ENCODE results near the gene TACC3.

TACC3 gene

GRCh38 chr4:1784395-1784788 lies 63.1 kb downstream of the TACC3 start:
- no peak for DNase-seq (ENCODE audit: low read depth)
- no peak overlapping the region for H3K4me3 ChIP-seq (ENCODE audit: control insufficient read depth, low read depth, low read length)
- TF ChIP-seq, protein P1, sequence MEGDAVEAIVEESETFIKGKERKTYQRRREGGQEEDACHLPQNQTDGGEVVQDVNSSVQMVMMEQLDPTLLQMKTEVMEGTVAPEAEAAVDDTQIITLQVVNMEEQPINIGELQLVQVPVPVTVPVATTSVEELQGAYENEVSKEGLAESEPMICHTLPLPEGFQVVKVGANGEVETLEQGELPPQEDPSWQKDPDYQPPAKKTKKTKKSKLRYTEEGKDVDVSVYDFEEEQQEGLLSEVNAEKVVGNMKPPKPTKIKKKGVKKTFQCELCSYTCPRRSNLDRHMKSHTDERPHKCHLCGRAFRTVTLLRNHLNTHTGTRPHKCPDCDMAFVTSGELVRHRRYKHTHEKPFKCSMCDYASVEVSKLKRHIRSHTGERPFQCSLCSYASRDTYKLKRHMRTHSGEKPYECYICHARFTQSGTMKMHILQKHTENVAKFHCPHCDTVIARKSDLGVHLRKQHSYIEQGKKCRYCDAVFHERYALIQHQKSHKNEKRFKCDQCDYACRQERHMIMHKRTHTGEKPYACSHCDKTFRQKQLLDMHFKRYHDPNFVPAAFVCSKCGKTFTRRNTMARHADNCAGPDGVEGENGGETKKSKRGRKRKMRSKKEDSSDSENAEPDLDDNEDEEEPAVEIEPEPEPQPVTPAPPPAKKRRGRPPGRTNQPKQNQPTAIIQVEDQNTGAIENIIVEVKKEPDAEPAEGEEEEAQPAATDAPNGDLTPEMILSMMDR (IDR thresholded peaks at IDR 0.05; ENCODE audit: control insufficient read depth, insufficient read depth, low read depth, low read length, missing control alignments), result no peak

DNA sequence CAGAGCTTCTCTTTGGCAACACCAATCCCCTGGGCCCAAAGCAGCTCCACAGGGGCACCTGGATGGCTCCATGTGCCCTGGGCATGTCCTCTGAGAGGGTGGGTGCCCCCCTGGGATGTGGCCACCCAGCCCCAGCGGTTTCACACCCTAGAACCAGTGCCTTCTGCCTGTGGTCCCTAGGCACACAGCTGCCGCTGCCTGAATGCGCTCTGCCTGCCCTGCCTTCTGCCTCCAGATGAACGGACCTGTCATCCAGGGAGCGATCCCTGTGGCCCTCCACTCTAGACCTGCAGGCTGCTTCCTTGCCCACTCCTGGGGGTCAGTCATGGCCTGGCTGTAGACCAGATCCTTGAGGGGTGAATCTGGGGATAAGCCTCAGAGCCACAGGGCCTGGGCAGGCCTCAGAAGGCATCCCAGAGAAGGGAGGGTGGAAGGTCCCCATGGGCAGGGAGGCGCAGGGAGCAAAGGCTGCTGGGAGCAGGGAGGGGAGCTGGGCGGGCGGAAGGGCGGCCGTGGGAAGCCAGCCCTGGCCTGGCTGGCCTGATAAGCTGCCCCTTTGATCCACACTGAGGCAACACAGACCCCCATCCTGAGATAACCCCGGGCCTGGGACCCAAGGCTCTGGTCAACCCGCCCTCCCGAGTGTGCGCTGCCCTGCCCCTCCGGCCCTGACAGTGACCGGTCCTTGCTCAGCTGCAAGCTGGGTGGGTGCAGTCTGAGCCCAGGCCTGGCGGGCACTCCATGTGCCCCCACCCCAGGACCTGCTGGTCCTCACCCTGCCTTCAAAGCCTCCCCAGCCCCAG lies 63.7 kb downstream of the TACC3 start:
- DNase-seq (ENCODE audit: low read depth), result no peak
- TF ChIP-seq, protein P1 (IDR thresholded peaks at IDR 0.05; ENCODE audit: control insufficient read depth, insufficient read depth, low read depth, low read length, missing control alignments), result no peak
- no peak overlapping the region for H3K4me3 ChIP-seq (ENCODE audit: control insufficient read depth, low read depth, low read length)

DNA sequence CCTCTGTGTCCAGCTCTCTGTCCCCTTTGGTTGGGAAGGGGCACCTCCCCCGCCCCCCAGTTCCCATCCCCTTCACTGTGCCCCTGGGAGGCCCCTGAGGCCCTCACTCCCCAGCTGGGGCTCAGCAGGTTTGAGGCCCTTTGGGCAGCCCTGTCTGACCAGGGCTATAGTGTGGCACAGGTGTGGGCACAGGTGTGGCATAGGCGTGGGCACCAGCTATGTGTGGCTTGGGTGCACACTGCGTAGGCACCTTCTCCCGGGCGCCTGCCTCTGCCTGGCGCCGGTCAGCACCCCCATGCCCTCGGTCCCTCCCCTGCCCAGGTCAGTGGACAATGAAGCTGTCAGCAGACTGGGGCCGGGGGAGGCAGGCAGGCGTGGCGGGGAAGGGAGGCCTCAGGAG lies 64.3 kb downstream of the TACC3 start:
- TF ChIP-seq, protein P1 (IDR thresholded peaks at IDR 0.05; ENCODE audit: control insufficient read depth, insufficient read depth, low read depth, low read length, missing control alignments), result no peak
- no peak overlapping the region for H3K4me3 ChIP-seq (ENCODE audit: control insufficient read depth, low read depth, low read length)
- no peak for DNase-seq (ENCODE audit: low read depth)

- H3K4me3 ChIP-seq (ENCODE audit: control insufficient read depth, low read depth, low read length), result no peak overlapping the region
- TF ChIP-seq, protein P1 (IDR thresholded peaks at IDR 0.05; ENCODE audit: control insufficient read depth, insufficient read depth, low read depth, low read length, missing control alignments), result no peak
- no peak for DNase-seq (ENCODE audit: low read depth)
Observed at GRCh38 chr4:1786544-1787362, 65.4 kb downstream of the TACC3 start.

GRCh38 chr4:1787411-1788077 lies 66.2 kb downstream of the TACC3 start:
- no peak for DNase-seq (ENCODE audit: low read depth)
- no peak overlapping the region for H3K4me3 ChIP-seq (ENCODE audit: control insufficient read depth, low read depth, low read length)
- TF ChIP-seq, protein P1 (IDR thresholded peaks at IDR 0.05; ENCODE audit: control insufficient read depth, insufficient read depth, low read depth, low read length, missing control alignments), result no peak

DNA sequence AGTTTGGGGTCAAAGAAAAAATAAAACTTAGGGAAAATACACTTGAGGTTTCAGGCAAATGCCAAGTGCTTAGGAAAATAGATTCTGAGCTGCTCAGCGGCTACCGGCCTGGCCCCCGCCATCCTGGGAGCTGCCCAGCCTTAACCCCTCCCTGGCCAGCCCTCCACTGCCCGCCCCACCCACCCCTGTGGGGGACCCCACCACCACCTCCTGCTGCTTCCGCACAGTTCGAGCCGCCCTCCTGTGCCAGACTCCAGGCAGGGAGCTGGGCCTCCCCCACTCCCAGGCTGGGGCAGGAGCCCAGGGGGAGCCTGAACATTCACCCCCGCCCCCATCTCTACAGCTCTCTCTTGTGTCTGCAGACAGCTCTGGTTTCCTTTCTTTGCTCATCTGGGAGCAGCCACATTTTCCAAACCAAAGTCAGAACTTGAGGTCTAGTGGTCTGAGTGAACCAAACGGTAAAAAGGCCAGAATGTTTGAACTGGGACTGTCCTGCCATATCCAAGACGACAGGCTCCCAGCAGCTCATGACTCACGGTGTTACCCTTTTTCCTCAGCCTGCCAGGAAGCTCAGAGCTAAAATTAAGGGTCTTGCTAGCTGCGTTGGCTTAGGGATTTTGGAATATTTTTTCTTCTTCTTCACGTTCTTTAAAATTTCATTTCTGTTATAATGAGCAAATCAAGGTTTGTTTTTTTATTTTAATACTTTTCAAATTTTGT lies 67.1 kb downstream of the TACC3 start:
- DNase-seq (ENCODE audit: low read depth), result no peak
- TF ChIP-seq, protein P1 (IDR thresholded peaks at IDR 0.05; ENCODE audit: control insufficient read depth, insufficient read depth, low read depth, low read length, missing control alignments), result no peak
- no peak overlapping the region for H3K4me3 ChIP-seq (ENCODE audit: control insufficient read depth, low read depth, low read length)

Measured in AG09309 (cell line).